HEK293T (cell line): ENCODE measurements around the gene NFE2L3.

Experiments
- ARNT ChIP-seq: fragments of 450-650 bp; IDR thresholded peaks from 2 replicates; pipeline ENCODE4 v1.6.1; 2017; ENCODE audit warnings: mild to moderate bottlenecking
- FOXM1 ChIP-seq: fragments of 450-650 bp; IDR thresholded peaks from 2 replicates; pipeline ENCODE4 v1.6.1; 2017; ENCODE audit warnings: mild to moderate bottlenecking, borderline replicate concordance
- HDGF ChIP-seq: fragments of 450-650 bp; IDR thresholded peaks from 2 replicates; pipeline ENCODE4 v1.6.1; 2017; ENCODE audit warnings: antibody characterized with exemption, borderline replicate concordance
- L3MBTL2 ChIP-seq: fragments of 450-650 bp; conservative IDR thresholded peaks from 2 replicates; pipeline ENCODE4 v1.6.1; 2016; ENCODE audit warnings: mild to moderate bottlenecking
- SP1 ChIP-seq: fragments of 450-650 bp; IDR thresholded peaks from 2 replicates; pipeline ENCODE4 v1.6.1; 2017
- SUZ12 ChIP-seq: fragments of 450-650 bp; IDR thresholded peaks from 2 replicates; pipeline ENCODE4 v1.6.1; 2016; ENCODE audit warnings: mild to moderate bottlenecking

DNA sequence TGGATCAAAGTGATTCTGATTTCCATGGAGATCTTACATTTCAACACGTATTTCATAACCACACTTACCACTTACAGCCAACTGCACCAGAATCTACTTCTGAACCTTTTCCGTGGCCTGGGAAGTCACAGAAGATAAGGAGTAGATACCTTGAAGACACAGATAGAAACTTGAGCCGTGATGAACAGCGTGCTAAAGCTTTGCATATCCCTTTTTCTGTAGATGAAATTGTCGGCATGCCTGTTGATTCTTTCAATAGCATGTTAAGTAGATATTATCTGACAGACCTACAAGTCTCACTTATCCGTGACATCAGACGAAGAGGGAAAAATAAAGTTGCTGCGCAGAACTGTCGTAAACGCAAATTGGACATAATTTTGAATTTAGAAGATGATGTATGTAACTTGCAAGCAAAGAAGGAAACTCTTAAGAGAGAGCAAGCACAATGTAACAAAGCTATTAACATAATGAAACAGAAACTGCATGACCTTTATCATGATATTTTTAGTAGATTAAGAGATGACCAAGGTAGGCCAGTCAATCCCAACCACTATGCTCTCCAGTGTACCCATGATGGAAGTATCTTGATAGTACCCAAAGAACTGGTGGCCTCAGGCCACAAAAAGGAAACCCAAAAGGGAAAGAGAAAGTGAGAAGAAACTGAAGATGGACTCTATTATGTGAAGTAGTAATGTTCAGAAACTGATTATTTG, 33.3 kb downstream of the NFE2L3 start:
- TF ChIP-seq L3MBTL2 (0 out of 2 replicates have a peak, but pooled peaks have one; percentile 11), ARNT (no peak), SP1 (no peak), HDGF (no peak), FOXM1 (no peak), SUZ12 (no peak)
